GM21528 (cell line): Measurements from ENCODE around the gene MLIP.
"Not testable (repeated sequence)": the region's sequence is repeated elsewhere in the genome, so short reads cannot be mapped to it uniquely, and the experiment has no call there.

Source experiments
- ATAC-seq: cut with Tn5 transposase; IDR thresholded peaks from one replicate; pipeline ENCODE4 v1.9.1; 2021; ENCODE audit warnings: mild to moderate bottlenecking, moderate library complexity; ENCODE audit not compliant: unreplicated experiment, low FRiP score

The MLIP gene, protein sequence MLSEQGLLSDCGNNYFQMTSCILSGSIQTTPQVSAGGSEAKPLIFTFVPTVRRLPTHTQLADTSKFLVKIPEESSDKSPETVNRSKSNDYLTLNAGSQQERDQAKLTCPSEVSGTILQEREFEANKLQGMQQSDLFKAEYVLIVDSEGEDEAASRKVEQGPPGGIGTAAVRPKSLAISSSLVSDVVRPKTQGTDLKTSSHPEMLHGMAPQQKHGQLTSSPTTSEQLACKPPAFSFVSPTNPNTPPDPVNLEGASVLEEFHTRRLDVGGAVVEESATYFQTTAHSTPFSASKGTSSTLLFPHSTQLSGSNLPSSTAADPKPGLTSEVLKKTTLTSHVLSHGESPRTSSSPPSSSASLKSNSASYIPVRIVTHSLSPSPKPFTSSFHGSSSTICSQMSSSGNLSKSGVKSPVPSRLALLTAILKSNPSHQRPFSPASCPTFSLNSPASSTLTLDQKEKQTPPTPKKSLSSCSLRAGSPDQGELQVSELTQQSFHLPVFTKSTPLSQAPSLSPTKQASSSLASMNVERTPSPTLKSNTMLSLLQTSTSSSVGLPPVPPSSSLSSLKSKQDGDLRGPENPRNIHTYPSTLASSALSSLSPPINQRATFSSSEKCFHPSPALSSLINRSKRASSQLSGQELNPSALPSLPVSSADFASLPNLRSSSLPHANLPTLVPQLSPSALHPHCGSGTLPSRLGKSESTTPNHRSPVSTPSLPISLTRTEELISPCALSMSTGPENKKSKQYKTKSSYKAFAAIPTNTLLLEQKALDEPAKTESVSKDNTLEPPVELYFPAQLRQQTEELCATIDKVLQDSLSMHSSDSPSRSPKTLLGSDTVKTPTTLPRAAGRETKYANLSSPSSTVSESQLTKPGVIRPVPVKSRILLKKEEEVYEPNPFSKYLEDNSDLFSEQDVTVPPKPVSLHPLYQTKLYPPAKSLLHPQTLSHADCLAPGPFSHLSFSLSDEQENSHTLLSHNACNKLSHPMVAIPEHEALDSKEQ

DNA sequence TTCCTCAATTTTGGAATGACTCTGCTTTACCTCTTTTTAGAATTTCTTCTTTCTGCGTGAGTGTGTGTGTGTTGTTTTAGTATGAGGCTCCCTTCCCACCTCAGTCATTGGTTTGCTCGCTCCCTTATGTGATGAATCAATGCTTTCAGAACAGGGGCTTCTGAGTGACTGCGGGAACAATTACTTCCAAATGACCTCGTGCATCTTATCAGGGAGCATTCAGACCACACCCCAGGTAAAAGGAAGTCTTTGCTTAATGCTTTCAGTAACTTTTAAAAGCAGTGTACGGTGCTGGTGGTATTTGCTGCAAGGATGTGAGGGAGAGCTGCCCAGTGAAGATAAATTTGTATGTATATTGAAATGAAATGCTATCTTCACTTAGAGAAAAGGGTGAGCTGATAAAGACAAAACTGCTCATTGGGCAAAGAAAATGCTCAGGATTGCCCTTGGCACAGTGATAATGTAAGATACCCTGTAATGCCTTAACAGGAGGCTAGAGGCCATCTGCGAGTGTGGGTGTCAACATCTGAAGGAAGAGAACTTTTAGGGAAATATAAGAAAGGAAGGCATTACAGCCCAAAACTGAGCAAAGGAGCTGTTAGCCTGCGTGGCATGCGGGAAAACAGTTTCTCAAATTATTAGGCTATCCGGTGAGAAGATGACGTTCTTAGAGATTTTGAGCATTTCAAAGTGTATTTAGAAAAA, at the start of gene MLIP:
MLIP (plus strand) TSS at position 103 of the 705 bp plus-strand sequence; CDS start at position 140, 37 bp downstream.
- ATAC-seq, result no peak

DNA sequence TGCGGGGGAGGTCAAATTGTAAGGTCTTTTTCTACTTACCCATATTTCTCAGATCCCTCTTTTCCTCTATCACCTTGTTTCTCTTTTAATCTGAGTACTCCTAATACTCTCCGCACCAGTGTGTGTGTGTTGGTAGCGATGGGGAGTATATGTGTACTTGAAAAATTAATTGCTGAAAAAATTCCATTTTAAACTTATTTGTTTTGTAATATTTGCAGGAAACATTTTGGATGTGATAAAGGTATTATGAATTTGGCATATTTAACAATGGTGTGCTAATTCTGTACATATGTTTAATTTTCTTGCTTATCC, 48.1 kb upstream of the MLIP start:
- ATAC-seq, result no peak

DNA sequence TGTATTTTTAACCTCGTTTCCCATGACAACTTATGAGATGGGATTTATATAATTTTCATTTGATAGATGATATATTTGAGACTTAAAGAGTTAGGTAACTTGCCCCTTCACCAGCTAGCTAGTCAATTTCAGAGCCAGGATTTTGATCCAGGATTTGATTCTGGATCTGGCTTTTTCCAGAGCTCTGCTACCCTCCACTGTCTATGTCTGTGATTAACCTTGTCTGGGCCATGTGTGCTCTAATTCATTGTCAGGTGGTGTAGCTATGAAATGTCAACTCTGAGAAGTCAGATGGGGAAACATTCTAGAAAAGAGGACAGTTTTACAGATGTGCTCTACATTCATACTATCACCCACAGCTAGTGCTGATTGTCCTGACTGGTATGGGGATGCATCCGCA, 42.5 kb upstream of the MLIP start:
- no peak for ATAC-seq

DNA sequence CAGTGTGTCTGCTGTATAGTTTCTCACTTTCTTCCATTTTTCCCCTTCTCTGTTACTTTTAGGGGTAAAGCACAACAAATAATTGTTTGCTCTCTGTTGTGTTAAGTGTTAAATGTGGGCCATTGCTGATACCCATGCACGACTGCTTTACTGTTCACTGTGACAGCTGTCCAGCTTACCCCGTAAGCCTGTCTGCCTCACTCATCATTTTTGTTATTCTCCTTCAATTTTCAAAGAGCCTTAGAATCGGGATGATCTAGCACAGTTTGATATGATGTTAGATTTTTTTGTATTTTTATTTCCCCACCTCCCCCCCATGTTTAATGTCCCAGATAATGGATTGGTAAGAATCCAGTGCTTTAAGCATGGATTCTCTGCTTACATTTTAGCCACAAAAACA, 41.2 kb upstream of the MLIP start:
- ATAC-seq, result no peak

DNA sequence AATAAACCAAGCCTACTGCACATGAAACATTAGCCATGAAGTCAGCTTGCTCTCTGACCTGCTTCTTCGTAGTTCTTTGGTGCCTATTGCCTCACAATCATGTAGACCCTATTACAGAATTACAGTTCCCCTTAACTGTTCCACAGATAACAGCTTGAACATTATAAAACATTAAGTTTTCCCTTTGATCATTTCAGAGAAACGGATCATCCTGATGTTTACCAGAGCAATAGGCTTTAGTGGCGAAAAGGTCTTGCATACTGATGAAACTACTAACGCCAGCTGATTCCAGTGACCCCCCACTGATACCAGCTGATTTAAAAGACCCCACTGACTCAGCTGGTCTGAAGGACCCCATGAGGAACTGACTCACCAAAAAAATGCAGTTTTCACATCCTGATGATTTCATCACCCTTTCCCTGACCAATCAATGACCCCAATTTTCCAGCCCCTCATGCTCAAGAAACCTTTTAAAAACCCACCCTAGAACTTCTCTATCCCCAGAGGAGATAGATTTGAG, 39.4 kb upstream of the MLIP start:
- no peak for ATAC-seq

DNA sequence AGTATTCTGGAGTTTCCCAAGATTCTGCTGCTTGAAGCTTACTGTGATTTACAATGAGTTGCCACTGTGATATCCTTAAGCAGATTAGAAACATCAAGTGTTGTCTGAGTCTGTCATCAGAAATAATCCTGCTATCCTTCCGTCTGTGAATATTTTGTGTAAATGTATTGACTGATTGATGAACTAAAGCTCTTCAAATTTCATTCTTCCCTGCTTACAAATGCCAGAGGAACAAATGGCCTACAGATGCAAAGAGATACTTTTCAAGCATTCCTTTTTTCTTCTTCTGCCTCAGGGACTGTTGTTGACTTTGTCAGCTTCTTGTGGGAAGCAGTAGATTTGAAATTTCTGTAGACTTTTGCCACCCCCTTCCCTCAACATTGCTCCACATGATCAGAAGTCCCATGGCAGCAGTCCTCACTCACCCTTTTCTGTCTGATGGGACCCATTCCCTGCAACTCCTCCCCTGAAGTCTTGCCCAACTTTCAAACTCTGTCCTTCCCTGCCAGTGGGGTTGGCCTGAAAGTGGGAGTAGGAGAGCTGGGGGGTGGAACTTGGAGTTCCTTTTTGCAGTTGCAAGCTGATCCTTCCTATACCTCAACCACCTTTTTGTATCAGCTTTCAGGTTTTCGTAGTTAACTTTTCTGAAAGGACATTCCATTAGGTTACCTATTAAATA, 38.5 kb upstream of the MLIP start:
- ATAC-seq, result no peak

DNA sequence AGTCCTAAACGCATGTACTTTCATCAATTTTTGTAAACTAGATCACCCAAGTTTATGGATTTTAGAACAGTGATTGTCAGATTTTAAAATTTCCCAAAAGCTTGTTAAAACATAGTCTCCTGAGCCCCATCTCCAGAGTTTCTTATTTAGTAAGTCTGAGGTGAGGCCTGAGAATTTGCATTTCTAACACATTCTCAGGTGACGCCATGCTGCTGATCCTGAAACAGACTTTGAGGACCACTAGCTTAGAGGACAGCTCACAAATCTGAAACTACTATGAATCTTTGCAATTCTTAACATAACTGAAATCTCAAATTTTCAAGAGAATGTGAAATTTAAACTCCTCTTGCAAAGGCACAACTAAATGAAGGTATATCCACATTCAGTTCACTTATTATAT, 37.8 kb upstream of the MLIP start:
- no peak for ATAC-seq

DNA sequence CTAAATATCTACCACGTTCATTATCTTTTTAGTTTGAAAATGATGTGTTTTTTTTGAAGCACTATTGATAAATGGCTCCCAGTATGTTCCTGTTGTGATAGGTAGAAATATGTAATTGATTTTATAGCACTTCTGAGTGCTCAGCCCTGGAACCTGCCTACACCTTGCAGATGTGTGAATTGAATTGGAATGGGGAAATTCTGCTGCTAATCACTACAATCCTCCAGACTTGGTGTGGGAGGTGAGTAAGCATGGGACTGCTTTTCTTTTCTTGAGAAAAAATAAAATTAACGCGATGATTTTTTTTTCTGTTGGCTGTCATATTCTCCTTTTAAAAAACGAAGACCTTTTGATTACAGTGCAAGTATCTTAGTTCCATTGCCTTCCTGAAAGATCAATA, 37.1 kb upstream of the MLIP start:
- ATAC-seq, result no peak

DNA sequence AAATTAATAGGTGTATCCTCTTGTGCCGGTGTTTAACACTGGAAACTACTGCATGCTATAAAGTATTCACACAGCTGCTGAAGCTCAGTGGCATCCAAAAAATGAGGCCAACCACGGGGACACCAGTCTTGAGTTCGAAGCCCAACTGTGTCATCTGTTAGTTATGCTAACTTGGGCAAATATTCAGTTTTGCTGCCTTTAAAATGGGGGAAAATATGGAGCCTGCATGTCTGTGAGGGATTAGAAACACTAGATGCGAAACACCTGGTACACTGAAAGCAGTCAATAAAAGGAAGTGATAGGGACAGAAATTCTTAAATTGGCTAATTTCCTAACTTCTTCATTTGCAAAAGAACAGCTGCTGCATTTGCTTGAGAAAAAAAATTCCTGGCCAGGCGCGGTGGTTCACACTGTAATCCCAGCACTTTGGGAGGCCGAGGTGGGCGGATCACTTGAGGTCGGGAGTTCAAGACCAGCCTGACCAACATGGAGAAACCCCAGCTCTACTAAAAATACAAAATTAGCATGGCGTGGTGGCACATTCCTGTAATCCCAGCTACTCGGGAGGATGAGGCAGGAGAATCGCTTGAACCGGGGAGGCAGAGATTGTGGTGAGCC, 36.6 kb upstream of the MLIP start:
- no peak for ATAC-seq

DNA sequence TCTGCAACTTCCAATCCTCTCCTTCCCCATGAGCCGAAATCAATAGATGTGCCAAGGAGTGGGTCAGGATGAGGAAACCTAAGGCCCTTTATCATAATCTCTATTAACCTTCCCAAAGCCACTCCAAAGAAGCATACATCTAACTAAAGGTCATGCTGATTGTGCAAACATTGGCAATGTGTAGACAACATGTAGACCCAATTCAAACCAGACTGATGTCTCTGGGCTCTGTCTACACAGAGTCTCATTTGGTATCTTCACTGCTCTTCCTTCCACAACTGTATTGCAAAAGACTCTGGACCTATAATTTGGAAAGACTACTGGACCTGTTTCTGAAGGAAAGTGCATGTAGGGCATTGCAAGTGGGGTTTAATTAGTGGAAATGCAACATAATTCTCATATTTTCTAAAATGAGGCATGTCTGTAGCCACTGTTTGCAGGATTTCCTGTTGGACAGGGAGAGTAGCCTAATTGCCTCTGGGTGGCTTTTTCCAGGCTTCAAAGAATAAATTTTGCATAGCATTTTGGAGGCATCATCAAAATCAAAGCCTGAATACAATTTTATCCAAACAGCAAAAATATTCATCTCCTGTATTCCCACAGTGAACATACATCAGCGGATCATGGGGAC, 35.0 kb upstream of the MLIP start:
- no peak for ATAC-seq

DNA sequence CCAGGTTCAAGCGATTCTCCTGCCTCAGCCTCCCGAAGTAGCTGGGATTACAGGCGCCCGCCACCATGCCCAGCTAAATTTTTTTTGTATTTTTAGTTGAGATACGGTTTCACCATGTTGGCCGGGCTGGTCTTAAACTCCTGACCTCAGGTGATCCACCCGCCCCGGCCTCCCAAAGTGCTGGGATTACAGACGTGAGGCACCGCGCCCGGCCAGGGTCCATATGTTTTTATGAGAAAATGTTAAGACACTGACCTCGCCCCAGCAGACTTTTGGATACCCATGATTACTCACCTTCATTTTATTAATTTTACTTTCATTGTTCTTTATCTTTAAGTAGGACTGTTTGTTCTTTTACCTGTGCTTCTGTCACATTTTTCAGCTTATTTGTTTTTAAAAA, 29.7 kb upstream of the MLIP start:
- not testable (repeated sequence) for ATAC-seq

DNA sequence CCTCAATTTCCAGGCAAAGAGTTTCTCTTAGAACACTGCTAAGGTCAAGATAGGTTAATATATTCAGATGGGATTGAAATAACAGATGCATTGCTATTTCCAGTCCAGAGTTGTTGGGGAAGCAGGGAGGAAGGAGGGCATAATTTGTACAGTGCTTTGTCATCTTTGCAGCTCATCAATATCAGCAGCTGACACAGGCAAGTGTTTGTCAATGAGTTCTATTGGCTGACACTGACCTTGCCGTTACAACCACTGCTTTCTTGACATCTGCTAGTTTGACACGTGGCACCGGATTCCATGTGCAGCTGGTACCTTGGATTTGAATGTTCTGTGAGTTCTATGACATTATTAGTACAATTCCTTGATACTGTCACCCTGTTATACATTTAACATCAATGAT, 28.0 kb upstream of the MLIP start:
- ATAC-seq, result no peak

DNA sequence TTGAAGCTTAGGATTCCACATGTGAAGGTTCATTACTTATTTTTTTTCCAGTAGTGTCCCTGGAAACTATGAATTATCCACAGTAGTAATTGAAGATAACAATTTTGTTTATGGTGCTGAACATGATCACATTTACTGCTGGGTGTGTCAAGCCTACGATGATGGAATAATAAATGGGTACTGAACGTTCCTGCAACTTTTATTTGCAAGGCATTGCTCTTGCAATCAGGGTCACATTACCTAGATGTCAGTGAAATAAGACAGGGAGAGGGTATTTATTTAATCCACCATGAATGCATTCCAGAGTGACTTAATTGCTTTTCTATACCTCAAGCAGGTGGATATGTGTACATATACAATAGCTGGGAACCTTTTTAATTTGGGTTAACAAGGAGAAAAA, 27.0 kb upstream of the MLIP start:
- ATAC-seq, result no peak

DNA sequence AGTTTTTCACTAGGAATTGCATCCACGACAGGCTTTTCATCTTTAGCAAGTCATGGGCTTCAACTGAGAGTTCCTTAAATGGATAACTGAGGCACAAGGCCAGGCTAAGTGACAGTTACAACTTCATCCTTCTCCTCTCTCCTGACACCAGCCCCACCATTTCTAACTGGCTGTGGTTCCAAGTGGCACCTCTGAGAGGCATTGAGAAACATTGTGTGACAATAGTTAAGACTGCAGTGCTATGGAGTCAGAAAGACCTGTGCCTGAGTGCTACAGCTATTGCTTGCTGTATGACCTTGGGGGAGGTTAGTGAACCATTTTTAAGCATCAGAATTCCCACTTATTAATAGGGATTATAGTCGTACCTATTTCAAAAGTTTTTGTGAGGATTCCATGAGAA, 26.2 kb upstream of the MLIP start:
- ATAC-seq, result no peak

DNA sequence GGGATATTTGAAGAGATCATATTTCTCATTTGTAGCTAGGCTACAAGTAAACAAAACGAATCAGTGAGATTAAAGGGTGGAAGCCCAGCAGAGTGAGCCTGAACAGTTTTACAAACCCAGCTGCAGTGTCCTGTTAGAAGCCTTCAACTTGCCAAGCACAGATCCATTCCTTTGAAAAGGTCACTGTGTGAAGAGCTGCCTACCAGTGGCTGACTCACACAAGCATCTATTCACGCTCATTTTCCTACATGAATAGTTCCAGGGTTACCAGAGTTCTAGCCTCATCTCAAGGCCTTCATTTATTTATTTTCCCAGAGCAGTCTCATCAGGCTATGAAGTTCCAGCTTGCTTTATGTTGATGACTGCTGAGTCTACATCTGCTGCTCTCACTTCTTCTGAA, 25.7 kb upstream of the MLIP start:
- ATAC-seq, result no peak

DNA sequence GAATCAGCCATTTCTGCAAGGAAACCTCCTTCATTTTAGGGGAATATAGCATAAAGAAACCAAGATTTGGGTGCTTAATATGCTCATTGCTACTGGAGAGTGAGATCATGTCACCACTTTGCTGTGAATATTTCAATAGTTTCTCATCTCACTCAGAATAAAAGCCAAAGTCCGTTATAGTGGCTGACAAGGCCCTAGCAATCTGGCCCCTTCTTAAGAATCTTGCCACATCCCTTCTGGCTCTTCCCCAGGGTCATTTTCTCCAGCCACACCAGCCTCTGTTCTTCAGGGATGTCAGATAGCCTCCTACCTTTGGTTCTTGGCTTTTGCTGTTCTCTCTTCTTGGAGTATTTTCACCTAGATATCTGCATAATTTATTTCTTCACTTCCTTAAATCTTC, 24.8 kb upstream of the MLIP start:
- no peak for ATAC-seq

DNA sequence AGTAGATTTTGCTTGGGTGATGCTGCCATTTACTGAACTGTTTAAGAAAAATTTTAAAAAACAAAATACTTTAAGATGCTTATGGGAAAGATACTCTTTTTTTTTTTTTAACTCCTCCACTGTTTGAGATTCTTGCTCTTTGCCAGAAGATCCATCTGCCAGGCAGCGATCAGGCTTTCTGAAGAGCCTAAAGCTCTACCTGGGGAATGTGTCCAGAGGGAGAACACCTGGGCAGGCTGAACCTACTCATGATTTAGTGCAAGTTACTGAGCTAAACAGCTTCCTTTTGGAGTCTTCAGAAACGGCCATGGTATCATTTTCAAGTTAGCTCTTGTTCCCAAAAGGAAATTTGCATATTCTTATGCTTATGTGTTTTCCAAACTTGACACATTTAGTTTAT, 23.5 kb upstream of the MLIP start:
- no peak for ATAC-seq

DNA sequence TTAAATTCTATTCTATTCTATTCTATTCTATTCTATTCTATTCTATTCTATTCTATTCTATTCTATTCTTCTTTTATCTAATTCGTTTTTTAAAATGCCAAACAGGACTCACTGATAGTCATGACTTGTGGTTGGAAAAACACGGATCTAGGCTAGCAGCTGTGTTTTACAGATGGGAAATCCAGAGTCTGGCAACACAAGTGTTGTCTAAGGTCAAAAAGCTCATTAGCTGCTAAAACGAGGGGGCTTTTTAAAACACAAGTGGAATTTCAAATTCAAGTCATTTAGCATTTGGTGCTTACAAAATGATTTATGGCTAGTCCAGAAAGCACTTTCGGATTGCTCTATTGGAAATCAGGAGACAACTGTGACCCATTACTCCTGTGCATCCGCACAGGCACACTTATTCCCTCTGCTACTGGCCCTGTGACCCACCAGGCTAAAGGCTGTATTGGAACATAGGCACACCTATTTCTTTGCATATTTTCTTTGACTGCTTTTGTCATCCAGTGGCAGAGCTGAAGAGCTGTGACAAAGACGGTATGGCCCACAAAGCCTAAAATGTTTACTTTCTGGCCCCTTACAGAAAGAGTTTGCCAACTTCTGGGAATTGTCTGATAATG, 17.8 kb upstream of the MLIP start:
- ATAC-seq, result no peak

DNA sequence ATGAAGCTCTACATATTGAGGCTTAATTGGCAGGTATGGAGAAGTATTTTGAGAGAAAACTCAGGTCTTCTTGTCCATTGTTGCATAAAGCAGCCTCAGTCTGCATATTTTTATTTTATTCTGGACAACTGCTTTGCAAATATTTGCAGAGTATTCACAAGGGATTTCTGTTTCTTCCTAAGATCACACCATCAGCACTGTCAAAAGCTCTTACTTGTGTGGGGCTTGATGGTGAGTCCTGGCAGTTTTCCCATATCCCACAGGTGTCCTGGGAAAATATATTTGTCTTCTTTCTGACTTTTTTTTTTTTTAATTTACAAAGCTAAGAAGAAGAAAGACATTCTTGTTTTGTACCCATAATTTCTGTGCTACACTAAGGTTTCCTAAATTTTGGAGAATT, 16.9 kb upstream of the MLIP start:
- no peak for ATAC-seq
